ENCODE measurements around the gene RTN4R. TPM values are rescaled to one million over a fixed set of nuclear protein-coding genes. Genes with fewer than 3 reads are reported as not detected.
A peak's percentile ranks its signal among the peaks of the same experiment; 100 is the strongest.
"Not testable (repeated sequence)": the region's sequence is repeated elsewhere in the genome, so short reads cannot be mapped to it uniquely, and the experiment has no call there.

The RTN4R gene
- polyA plus RNA-seq, 4 donors = 3.8 to 10.4 (median 7.1) TPM

- DNase-seq (ENCODE audit: low read depth in 4 of 4, low spot score in 2 of 4) = not testable (repeated sequence)
Observed at GRCh38 chr22:20306646-20307447, 38.7 kb upstream of the RTN4R start.

GRCh38 chr22:20305894-20306645, 38.0 kb upstream of the RTN4R start:
- DNase-seq (ENCODE audit: low read depth in 4 of 4, low spot score in 2 of 4) = no peak

- not testable (repeated sequence) for DNase-seq (ENCODE audit: low read depth in 4 of 4, low spot score in 2 of 4)
Observed at GRCh38 chr22:20305230-20305893, 37.2 kb upstream of the RTN4R start.

GRCh38 chr22:20304646-20305045, 36.5 kb upstream of the RTN4R start:
- DNase-seq (ENCODE audit: low read depth in 4 of 4, low spot score in 2 of 4) = no peak

GRCh38 chr22:20303229-20303534, 35.1 kb upstream of the RTN4R start:
- not testable (repeated sequence) for DNase-seq (ENCODE audit: low read depth in 4 of 4, low spot score in 2 of 4)

- no peak for DNase-seq (ENCODE audit: low read depth in 4 of 4, low spot score in 2 of 4)
Observed at GRCh38 chr22:20302438-20303228, 34.5 kb upstream of the RTN4R start.

GRCh38 chr22:20299746-20300136, 31.6 kb upstream of the RTN4R start:
- no peak for DNase-seq (ENCODE audit: low read depth in 4 of 4, low spot score in 2 of 4)

- DNase-seq (ENCODE audit: low read depth in 4 of 4, low spot score in 2 of 4) = peak in 2 of 4 donors; percentile 19 to 57
Observed at GRCh38 chr22:20298803-20299745, 31.0 kb upstream of the RTN4R start.

GRCh38 chr22:20298110-20298802, 30.1 kb upstream of the RTN4R start:
- no peak for DNase-seq (ENCODE audit: low read depth in 4 of 4, low spot score in 2 of 4)

- DNase-seq (ENCODE audit: low read depth in 4 of 4, low spot score in 2 of 4) = no peak
Observed at GRCh38 chr22:20297414-20298109, 29.4 kb upstream of the RTN4R start.

- DNase-seq (ENCODE audit: low read depth in 4 of 4, low spot score in 2 of 4) = no peak
Observed at GRCh38 chr22:20296598-20296997, 28.5 kb upstream of the RTN4R start.

- no peak for DNase-seq (ENCODE audit: low read depth in 4 of 4, low spot score in 2 of 4)
Observed at GRCh38 chr22:20295262-20296064, 27.3 kb upstream of the RTN4R start.

GRCh38 chr22:20292673-20293232, 24.6 kb upstream of the RTN4R start:
- DNase-seq (ENCODE audit: low read depth in 4 of 4, low spot score in 2 of 4) = no peak

- DNase-seq (ENCODE audit: low read depth in 4 of 4, low spot score in 2 of 4) = no peak
Observed at GRCh38 chr22:20292108-20292507, 24.0 kb upstream of the RTN4R start.

GRCh38 chr22:20291604-20292063, 23.5 kb upstream of the RTN4R start:
- DNase-seq (ENCODE audit: low read depth in 4 of 4, low spot score in 2 of 4) = no peak

GRCh38 chr22:20291249-20291586, 23.1 kb upstream of the RTN4R start:
- DNase-seq (ENCODE audit: low read depth in 4 of 4, low spot score in 2 of 4) = no peak

- DNase-seq (ENCODE audit: low read depth in 4 of 4, low spot score in 2 of 4) = no peak
Observed at GRCh38 chr22:20290578-20291248, 22.6 kb upstream of the RTN4R start.
